ENCODE data around the gene HAL. TPM values are rescaled to one million over a fixed set of nuclear protein-coding genes. Genes with fewer than 3 reads are reported as not detected.

The HAL gene
- total RNA-seq, 4 donors from 2014 or later = 1.2 TPM; not detected in 3

- H3K4me1 ChIP-seq = peaks cover 0 to 2% (median 0%) of the 10 kb centered on the region in 4 donors
- no peak for TF ChIP-seq CTCF (IDR thresholded peaks at IDR 0.05)
- TF ChIP-seq POLR2A (IDR thresholded peaks at IDR 0.05; ENCODE audit: low read depth) = no peak
- TF ChIP-seq POLR2AphosphoS5 (IDR thresholded peaks at IDR 0.05) = no peak
- no peak for TF ChIP-seq EP300 (IDR thresholded peaks at IDR 0.05)
- intact Hi-C loops (cut with DNase I) = no loop called here
- no peak overlapping the region for H3K4me3 ChIP-seq
- DNase-seq (ENCODE audit: extremely low spot score) = no peak
- no peaks in the 10 kb centered on the region for H3K27me3 ChIP-seq
- H3K36me3 ChIP-seq = no peaks in the 10 kb centered on the region
- no peaks in the 10 kb centered on the region for H3K9me3 ChIP-seq
- 100% methylated on average over 1 of the region's 1 CpG for WGBS
- no peak overlapping the region for H3K27ac ChIP-seq (replicated peaks in 1 of 4)
These were observed 45.0 kb upstream of the HAL start for GRCh38 chr12:96041181-96041580.

- no peak overlapping the region for H3K4me3 ChIP-seq
- no peak for DNase-seq (ENCODE audit: extremely low spot score)
- TF ChIP-seq POLR2A (IDR thresholded peaks at IDR 0.05; ENCODE audit: low read depth) (no peak), CTCF (IDR thresholded peaks at IDR 0.05) (no peak), EP300 (IDR thresholded peaks at IDR 0.05) (no peak), POLR2AphosphoS5 (IDR thresholded peaks at IDR 0.05) (no peak)
- no peak overlapping the region for H3K27ac ChIP-seq (replicated peaks in 1 of 4)
- intact Hi-C loops (cut with DNase I) = no loop called here
- 72% methylated on average over 3 of the region's 3 CpGs for WGBS
- peaks cover 0 to 5% (median 0%) of the 10 kb centered on the region in 4 donors for H3K4me1 ChIP-seq
- H3K27me3 ChIP-seq = no peaks in the 10 kb centered on the region
- no peaks in the 10 kb centered on the region for H3K9me3 ChIP-seq
- H3K36me3 ChIP-seq = no peaks in the 10 kb centered on the region
These were observed 44.4 kb upstream of the HAL start for GRCh38 chr12:96040305-96041133.

GRCh38 chr12:96039516-96039915 is 43.4 kb upstream of the HAL start:
- TF ChIP-seq EP300 (IDR thresholded peaks at IDR 0.05) (no peak), POLR2A (IDR thresholded peaks at IDR 0.05; ENCODE audit: low read depth) (no peak), POLR2AphosphoS5 (IDR thresholded peaks at IDR 0.05) (no peak), CTCF (IDR thresholded peaks at IDR 0.05) (no peak)
- H3K27me3 ChIP-seq = no peaks in the 10 kb centered on the region
- no peak overlapping the region for H3K27ac ChIP-seq (replicated peaks in 1 of 4)
- H3K9me3 ChIP-seq = no peaks in the 10 kb centered on the region
- no peak for DNase-seq (ENCODE audit: extremely low spot score)
- no peaks in the 10 kb centered on the region for H3K36me3 ChIP-seq
- WGBS = 80% methylated on average over 3 of the region's 3 CpGs
- no peak overlapping the region for H3K4me3 ChIP-seq
- peaks cover 2 to 7% (median 4%) of the 10 kb centered on the region in 4 donors for H3K4me1 ChIP-seq
- intact Hi-C loops (cut with DNase I) = loop anchor here (10.0 kb wide), 1 partner anchor 365 kb away; the partner anchor contains the start of gene CDK17

GRCh38 chr12:96036765-96037455 is 40.8 kb upstream of the HAL start:
- H3K9me3 ChIP-seq = no peaks in the 10 kb centered on the region

More at GRCh38 chr12:96036765-96037455, 40.8 kb upstream of the HAL start:
- H3K27me3 ChIP-seq = no peaks in the 10 kb centered on the region
- no peak overlapping the region for H3K27ac ChIP-seq (replicated peaks in 1 of 4)
- peaks cover 13 to 30% (median 29%) of the 10 kb centered on the region in 4 donors for H3K4me1 ChIP-seq
- intact Hi-C loops (cut with DNase I) = loop anchor here (10.0 kb wide), 1 partner anchor 368 kb away; the partner anchor contains the start of gene CDK17
- DNase-seq (ENCODE audit: extremely low spot score) = no peak
- TF ChIP-seq EP300 (IDR thresholded peaks at IDR 0.05) (no peak), POLR2A (IDR thresholded peaks at IDR 0.05; ENCODE audit: low read depth) (no peak), POLR2AphosphoS5 (IDR thresholded peaks at IDR 0.05) (no peak), CTCF (IDR thresholded peaks at IDR 0.05) (no peak)
- no peaks in the 10 kb centered on the region for H3K36me3 ChIP-seq
- 91% methylated on average over 8 of the region's 8 CpGs for WGBS
- no peak overlapping the region for H3K4me3 ChIP-seq

Data from esophagus muscularis mucosa (tissue), 4 donors.